ENCODE data around the gene RGS17.
"Not testable (repeated sequence)": the region's sequence is repeated elsewhere in the genome, so short reads cannot be mapped to it uniquely, and the experiment has no call there.

RGS17 gene

DNA sequence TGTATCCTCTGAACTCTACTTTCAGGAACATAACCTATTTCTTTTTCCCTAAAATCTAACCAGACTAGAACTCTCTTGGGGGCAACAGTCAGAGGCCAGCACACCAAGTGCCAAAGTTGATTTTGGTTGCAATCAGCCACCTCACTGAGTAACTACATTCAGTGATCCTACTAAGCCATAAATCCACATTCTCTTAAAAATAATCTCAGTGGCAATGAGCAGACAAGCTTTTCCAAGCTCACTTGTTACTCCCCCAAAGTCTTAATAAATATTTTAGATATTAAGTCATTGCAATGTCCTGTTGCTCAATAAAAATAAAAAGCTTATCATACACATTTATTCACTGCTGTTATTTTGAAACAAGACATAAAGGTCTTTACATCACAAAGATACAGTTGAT is 9.8 kb downstream of the RGS17 start:
- DNase-seq, result no peak

DNA sequence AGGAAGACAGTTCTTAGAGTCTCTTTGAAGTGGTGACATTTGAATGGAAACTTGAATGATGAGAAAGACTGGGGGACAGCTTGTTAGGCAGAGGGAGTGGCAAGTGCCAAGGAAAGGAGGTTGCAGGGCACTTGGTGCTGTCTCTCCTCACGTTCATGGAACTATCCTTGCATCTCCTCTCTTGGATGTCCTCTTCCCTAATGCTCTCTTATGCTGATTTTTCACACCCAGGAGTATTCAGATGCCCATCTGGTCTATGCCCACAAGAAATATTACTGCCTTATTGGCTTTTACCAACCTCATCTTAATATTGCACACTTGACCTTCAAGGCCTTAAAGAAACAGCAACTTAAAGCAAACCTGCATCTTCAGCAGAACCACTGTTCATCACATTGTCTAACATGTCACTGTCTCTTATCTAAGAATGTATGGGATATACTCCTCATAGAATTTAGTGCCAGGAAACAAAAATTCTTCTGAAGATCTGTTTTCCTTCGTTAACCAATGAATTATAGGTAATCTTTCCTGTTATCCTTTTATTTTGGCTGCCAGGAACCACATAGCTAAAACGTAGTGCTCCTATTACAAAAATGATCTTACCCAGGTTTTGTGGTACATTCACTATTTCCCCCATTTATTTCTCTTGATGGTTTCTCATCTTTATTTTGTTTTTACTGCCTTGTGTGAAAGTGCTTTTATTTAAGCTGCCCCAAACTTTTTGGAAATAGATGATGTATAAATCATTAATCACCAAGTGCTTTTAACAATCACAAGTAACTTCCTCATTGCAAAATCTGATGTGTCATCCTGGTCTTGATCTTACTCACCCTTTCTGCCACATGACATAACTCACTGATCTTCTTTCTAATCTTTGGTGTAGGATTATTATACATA is 12.8 kb downstream of the RGS17 start:
- DNase-seq, result no peak

DNA sequence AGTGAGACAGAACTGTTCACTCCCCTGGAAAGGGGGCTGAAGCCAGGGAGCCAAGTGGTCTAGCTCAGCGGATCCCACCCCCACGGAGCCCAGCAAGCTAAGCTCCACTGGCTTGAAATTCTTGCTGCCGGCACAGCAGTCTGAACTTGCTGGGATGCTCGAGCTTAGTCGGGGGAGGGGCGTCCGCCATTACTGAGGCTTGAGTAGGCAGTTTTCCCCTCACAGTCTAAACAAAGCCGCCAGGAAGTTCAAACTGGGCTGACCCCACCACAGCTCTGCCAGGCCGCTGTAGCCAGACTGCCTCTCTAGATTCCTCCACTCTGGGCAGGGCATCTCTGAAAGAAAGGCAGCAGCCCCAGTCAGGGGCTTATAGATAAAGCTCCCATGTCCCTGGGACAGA is 20.0 kb downstream of the RGS17 start:
- DNase-seq, result not testable (repeated sequence)

DNA sequence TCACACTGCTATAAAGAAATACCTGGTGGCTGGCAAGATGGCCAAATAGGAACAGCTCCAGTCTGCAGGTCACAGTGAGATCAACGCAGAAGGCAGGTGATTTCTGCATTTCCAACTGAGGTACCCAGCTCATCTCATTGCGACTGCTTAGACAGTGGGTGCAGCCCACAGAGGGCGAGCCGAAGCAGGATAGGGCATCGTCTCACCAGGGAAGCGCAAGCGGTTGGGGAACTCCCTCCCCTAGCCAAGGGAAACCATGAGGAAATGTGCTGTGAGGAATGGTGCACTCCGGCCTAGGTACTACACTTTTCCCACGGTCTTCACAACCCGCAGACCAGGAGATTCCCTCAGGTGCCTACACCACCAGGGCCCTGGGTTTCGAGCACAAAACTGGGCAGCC is 20.5 kb downstream of the RGS17 start:
- not testable (repeated sequence) for DNase-seq

DNA sequence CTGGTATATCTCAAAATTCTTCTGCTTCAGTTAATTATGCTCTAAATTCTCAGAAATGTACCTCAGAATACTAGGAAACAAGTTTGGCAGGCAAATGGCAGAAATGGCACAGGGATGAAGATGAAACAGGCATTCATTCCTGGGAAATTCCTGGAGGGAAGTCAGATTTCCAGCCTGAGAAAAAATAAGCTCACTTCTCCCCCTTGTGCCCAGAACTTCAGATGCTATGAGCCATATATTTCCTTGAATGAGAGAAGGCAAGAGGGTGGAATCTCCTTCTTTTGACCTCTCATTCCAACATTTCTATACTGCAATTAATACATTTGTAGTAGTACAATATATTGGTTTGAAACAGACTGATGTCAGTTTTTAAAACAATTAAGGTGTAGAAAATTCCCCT is 22.8 kb downstream of the RGS17 start:
- DNase-seq, result peak; percentile 16

DNA sequence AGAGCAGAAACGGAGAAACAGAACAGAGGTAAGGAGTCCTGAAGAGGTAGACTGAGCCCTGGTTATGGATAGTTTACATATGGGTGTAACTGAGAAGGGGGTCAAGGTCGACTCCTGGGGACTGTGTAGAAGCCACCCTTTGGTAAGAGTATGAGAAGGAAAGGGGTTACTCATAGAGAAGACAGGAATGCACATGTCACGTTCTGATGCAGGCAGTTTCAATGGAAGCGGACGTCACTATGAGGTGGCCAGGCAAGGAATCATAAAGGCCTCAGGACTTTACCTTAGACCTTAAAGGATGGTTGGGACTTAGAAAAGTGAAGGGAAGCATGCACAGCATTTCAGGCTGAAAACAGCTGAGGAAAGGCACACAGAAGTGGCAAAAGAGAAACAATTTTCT is 25.1 kb downstream of the RGS17 start:
- DNase-seq, result no peak

DNA sequence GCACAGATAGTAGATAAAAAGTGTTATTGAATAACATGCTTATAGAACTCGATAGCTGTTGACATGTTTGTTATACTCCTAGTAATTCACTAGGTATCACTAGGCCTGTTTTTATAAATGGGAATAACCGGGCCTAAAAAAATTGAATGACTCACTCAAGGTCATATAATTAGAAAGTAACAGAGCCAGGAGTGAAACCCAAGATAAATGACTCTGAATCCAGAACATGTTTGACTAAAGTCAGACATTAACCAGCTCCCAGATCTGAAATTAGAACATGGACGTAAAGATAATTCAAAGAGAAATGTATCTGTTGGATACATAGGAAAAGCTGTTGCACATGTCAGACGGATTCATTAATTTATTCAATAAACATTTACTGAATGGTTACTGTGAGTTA is 26.9 kb downstream of the RGS17 start:
- DNase-seq, result no peak

DNA sequence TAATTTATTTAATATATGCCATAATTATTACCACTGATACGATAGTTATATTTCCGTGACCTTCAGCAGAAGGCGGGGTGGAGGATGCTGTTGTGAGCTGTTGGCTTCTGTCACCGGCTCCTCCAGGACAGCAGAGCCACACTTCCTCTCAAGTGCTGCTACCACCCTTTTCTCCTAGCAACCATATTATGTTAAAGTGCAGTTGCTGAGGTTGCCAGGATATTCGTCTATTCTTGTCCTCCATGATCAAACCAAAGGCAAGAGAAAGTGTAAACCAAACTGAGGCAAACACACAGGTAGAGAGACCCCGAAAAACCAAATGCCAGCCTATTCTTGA is 27.8 kb downstream of the RGS17 start:
- no peak for DNase-seq

DNA sequence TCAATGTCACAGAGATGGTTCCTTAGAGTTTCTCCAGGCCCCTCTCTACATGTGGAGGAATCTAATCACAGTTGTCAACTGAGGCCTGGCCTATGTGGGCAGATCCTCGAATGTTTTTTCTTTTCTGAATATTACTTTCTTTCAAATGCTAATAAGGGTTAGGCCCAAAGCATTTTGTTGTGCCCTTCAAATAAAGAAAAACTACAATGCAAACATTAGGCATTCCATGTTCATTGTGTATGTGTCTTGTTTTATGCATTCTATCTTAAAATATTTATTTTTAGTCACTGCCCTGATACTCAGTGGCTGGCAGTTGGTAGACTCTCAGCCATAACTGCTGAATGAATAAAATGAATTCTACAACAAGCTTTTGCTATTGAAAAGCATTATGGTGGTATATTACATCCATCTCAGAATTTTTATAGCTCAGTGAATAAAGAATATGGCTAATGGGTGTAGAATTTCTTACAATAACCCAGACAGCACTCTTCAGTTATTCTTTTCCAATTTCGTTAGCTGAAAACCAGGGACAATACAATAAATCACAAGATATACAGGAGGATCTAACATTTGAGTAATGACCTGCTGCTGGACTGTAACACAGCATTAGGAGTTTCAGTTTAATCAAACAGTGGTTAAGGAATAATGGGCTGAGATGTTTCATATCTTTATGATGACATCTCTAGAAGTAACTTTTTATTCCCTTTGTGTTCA is 28.3 kb downstream of the RGS17 start:
- DNase-seq, result no peak

DNA sequence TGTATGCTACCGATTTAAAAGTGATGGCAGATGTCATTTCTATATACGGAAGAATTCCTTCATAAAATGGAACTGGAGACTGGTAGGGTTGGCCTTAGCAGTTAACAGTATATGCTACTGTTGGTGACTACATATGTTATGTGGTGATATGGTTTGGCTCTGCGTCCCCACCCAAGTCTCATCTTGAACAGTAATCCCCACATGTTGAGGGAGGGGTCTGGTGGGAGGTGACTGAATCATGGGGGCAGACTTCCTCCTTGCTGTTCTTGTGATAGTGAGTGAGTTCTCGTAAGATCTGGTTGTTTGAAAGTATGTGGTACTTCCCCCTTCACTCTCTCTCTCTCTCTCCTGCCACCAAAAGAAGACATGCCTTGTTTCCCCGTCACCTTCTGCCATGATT is 29.6 kb downstream of the RGS17 start:
- DNase-seq, result no peak

DNA sequence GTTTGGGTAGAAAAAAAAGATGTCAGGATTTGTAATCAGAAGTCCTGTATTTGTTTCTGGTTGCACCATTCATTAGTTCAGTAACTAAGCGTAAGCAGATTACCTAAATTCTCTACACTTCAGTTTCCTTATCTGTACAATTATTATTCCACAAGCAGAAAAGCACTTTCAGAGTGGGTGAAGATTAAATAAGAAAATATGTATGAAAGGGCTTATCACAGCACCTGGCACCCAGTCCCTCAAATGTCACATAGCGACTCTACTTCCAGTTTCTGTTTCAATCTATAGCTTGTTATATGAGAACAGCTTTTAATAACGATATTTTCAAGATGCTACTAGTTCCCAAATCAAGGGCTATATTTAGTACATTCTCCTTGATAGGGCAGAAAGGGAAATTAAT is 31.4 kb downstream of the RGS17 start:
- DNase-seq, result no peak

DNA sequence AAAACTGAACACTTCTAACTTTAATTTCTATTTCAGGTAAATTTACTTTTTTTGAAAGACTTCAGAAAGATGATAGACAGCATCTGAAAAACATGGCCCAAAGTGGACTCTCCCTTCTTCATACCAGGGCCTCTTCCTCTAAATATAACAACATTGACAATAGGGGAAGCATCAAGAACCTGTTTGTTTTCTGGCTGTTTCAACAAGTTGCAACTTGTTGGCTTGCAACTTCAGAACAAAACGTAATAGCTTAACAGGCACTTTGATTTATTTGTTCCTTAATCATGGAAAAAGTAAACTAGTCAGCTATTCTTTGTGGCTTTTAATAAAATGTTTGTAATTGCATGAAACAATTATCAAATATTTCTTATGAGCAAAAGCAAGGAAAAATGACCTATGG is 34.3 kb downstream of the RGS17 start:
- DNase-seq, result no peak

DNA sequence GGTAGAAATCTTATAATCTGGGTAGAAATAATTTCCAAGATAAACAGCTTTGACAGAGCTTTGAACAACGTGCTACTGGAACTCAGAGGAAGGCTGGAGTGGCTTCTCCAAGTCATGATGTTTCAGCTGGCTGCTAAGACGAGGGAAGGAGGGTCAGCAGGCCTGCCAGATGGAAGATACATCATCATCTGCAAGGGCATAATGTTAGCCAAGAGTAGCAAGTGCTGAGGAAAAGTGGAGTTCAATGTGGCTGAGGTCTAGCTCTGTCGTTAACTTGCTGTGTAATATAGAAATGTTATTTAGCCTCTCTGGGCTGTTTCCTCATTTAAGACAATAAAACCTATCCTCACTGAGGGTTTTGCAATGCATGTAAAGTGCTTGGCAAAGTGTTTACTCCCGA is 35.1 kb downstream of the RGS17 start:
- DNase-seq, result no peak

DNA sequence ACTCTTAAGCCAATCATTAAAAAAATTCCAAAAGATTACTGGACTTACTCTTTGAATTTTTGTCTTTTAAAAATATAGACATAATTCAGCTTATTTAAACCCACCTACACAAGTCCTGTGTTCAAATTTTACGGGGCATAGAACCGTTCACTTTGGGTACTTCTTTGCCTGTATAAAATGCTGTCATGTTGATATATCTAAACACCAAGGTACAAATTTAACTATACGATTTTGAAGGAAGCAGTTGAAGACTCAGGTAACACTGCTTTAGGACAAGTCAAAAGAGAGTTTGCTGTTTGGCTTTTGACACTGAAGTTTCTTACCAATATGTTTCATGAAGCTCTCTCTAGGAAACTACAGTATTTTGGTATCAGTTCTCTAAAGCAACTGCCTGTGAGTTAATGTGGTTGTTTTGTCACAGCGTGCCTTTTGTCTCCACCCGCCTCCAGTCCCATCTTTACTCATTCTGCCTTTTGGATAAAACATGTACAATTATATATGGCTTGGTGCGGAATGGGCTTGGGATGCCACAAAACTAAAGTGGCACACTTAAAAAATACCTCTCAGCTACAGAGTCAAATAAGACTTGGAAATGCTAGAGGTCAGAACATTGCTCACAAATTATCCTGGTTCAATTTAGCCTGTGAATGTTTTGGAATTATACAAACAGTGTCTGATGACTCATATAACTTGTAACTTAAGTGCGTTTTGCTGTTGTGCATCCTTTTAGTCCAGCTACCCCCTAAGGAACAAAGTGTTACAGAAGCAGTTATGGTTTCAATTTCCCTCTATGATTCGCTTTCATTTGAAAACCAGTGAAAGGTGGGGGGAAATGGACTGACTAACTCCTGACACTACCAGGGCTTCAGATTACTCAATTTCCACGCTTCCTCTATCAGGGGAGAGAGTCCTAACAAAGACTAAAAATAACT is 38.7 kb downstream of the RGS17 start:
- peak; percentile 10 for DNase-seq

DNA sequence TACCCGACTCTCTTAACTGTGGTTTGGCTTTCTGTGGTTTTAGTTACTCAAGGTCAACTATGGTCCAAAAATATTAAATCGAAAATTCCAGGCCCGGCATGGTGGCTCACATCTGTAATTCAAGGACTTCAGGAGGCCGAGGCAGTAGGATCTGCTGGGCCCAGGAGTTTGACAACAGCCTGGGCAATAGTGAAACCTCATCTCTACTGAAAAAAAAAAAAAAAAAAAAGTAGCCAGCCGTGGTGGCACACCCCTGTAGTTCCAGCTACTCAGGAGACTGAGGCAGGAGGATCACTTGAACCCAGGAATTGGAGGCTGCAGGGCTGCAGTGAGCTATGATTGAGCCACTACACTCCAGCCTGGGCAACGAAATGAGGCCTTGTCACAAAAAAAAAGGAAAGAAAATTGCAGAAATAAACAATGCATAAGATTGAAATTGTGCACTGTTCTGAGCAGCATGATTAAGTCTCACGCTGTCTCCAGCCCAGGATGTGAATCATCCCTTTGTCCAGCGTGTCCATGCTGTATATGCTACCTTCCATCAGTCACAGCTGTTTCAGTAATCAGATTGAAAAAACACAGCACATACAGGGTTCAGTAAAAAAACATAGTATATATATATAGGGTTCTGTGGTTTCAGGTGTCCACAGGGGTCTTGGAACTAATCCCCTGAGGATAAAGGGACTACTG is 40.7 kb downstream of the RGS17 start:
- DNase-seq, result peak; percentile 35

DNA sequence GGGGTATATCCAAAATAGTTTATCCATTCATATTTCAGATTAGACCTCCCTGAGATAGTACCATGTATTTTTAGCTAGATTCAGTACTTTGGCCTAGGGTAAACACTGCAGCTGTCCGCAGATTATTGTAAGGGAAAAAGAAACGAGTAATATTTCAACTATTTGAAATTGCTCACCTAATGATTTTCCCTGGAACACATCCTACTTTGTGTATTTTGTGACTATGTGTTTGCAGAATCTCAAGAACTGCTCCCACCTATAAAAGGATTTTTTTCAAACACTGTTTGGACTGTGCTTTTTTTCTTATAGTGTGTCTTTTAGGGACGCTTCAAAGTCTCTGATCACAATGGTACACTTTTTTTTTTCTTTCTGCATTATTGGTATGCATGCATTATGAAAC is 42.3 kb downstream of the RGS17 start:
- no peak for DNase-seq

DNA sequence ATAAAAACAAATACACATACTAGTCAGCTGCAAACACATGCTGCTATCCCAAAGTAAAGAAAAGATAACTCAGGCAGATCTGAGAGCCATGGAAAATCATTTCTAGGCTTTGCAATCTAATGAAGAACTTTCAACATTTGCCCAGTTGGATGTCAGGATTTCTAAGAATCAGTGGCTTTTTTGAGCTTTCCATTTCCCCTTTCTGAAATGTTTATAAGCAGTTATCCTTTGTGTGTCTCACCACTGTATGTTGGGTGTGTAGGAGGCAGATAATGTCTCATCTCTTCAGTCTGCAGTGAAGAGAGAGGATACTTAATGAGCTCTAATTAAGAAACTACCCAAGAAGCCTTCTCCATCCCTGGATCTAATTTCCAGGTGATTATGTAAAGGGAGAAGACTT is 43.6 kb downstream of the RGS17 start:
- DNase-seq, result no peak

DNA sequence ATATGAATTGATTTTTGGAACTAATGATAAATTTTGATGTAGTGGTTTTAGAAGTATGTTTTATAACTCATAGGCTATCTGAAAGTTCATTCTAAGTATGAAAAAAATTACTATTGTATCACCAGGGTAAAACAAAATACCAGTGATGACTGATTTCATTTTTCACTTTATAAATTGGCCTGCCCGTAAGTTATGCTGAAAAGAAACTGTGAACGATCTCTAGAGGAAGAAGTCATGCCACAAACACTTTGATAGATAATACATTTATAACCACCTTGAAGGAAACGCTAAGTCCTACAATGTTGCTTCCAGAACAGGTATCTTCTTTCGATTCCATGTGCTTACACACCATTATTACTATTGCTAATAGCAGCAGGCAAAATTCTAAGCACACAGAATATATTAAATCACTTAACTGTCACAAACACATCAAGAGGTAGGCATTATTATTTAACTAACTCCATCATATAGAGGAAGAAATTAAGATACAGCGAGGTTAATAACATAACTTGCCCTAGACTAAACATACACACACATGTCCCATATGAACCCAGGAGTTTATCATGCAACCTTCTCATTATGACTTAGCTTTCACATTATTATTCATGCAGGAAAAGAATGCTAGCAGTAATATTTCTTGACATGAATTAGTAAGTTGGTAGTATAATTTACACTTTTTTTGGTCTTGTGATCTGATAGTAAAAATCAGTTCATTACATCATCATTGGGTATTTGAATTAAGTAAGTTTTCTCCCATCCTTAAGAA is 44.7 kb downstream of the RGS17 start:
- no peak for DNase-seq

DNA sequence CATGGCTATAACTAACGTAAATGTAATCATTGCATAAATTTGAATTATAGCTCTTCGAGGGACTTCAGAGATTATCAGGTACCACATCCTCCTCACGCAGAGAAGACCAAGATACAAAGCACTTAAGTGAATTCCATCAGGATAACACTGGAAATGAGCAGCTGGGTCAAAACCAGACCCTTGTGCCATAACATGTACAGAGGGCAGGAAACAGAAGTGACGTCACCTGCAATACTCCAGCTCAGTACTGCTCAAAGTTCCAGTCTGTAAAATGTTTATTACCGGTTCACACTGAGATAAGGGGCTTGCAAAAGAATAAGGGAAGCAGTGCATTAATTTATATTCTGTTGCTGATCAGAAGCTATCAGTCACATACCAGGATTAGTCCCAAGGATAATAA is 45.8 kb downstream of the RGS17 start:
- DNase-seq, result no peak

DNA sequence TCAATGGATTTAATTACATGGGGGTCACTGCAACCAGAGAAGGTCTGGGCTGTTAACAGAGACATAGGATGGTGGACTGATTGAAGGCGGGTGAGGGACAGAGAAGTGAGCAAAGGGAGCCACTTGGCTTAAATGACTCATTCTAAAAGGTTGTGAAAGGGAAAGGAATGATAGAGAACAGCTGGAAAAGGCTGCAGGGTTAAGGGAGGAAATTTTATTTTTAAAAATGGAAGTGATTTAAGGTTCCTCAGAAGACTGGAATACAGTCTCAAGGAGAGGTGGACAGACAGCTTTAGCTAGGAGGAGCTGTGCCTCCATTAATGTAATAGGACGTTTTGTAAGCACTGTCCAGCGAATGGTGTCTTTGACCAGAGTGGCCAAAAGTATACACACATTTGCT is 46.7 kb downstream of the RGS17 start:
- DNase-seq, result peak; percentile 3

DNA sequence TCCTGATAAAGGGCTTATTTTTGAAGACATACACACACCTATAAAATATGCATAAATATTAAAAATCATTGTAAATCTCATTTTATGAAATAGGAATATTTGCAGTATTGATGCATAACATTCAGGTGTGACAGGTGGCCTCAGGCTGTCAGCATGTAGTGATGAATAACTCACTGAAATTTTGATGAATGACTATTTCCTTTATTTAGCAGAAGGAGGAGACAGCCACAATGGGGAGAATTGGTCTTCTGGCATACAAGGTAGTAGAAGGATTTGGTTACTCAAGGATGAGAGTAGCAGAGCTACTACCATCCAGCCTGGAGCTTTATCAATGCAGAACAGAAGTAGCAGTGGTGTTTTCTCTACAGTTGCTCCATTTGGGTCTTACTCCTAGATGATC is 47.2 kb downstream of the RGS17 start:
- DNase-seq, result no peak

DNA sequence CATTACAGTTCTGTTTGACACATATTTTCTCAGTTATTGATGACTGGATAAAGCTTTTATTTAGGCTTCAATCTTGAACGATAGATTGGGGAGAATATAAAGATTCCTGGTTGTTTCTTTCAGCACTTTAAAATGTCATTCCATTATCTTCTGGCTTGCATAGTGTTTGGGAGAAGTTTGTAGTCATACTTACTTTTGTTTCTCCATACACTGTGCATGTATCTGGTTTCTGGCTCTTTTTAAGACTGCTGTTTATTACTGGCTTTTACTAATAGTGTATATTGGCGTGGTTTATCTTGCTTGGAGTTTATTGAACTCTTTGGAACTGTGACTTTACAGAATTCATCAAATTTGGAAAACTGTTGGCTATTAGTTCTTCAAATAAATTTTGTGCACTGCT is 49.2 kb downstream of the RGS17 start:
- DNase-seq, result no peak
